ENCODE data around the gene PCCA.
A peak's percentile ranks its signal among the peaks of the same experiment; 100 is the strongest.
"Not testable (repeated sequence)": the region's sequence is repeated elsewhere in the genome, so short reads cannot be mapped to it uniquely, and the experiment has no call there.

The PCCA gene

GRCh38 chr13:100088273-100088643 is 635 bp upstream of the PCCA start:
- H3K4me3 ChIP-seq (ENCODE audit: control insufficient read depth, low read depth, low read length) = peak overlapping the region; percentile 87
- DNase-seq (ENCODE audit: low read depth) = no peak
- no peak for TF ChIP-seq CTCF (conservative IDR thresholded peaks at IDR 0.05; ENCODE audit: control insufficient read depth, insufficient read depth, low read depth, low read length)

- peak overlapping the region; percentile 87 for H3K4me3 ChIP-seq (ENCODE audit: control insufficient read depth, low read depth, low read length)
- peak; percentile 24 for DNase-seq (ENCODE audit: low read depth)
- TF ChIP-seq CTCF (conservative IDR thresholded peaks at IDR 0.05; ENCODE audit: control insufficient read depth, insufficient read depth, low read depth, low read length) = no peak
Observed at GRCh38 chr13:100089465-100090032, 656 bp downstream of the PCCA start.

GRCh38 chr13:100090861-100091260 is 2.0 kb downstream of the PCCA start:
- H3K4me3 ChIP-seq (ENCODE audit: control insufficient read depth, low read depth, low read length) = no peak overlapping the region
- TF ChIP-seq CTCF (conservative IDR thresholded peaks at IDR 0.05; ENCODE audit: control insufficient read depth, insufficient read depth, low read depth, low read length) = no peak
- DNase-seq (ENCODE audit: low read depth) = no peak

- H3K4me3 ChIP-seq (ENCODE audit: control insufficient read depth, low read depth, low read length) = no peak overlapping the region
- no peak for TF ChIP-seq CTCF (conservative IDR thresholded peaks at IDR 0.05; ENCODE audit: control insufficient read depth, insufficient read depth, low read depth, low read length)
- DNase-seq (ENCODE audit: low read depth) = no peak
Observed at GRCh38 chr13:100091391-100091790, 2.5 kb downstream of the PCCA start.

GRCh38 chr13:100092273-100092672 is 3.4 kb downstream of the PCCA start:
- H3K4me3 ChIP-seq (ENCODE audit: control insufficient read depth, low read depth, low read length); DNase-seq (ENCODE audit: low read depth): not testable (repeated sequence)

- DNase-seq (ENCODE audit: low read depth) = no peak
- no peak overlapping the region for H3K4me3 ChIP-seq (ENCODE audit: control insufficient read depth, low read depth, low read length)
- TF ChIP-seq CTCF (conservative IDR thresholded peaks at IDR 0.05; ENCODE audit: control insufficient read depth, insufficient read depth, low read depth, low read length) = no peak
Observed at GRCh38 chr13:100095498-100095897, 6.6 kb downstream of the PCCA start.

- TF ChIP-seq CTCF (conservative IDR thresholded peaks at IDR 0.05; ENCODE audit: control insufficient read depth, insufficient read depth, low read depth, low read length) = no peak
- DNase-seq (ENCODE audit: low read depth) = no peak
- no peak overlapping the region for H3K4me3 ChIP-seq (ENCODE audit: control insufficient read depth, low read depth, low read length)
Observed at GRCh38 chr13:100096526-100096925, 7.6 kb downstream of the PCCA start.

Data from fibroblast of mammary gland (primary cell).